HEK293 (cell line): ENCODE results near the gene KDM4B.

Source experiments
- KLF17 ChIP-seq: fragments of 450-650 bp; formaldehyde crosslinking; IDR thresholded peaks from 2 replicates; pipeline ENCODE4 v1.5.1; 2016; ENCODE audit warnings: missing biosample characterization, missing genetic modification characterization
- REST ChIP-seq: fragments of 450-650 bp; formaldehyde crosslinking; IDR thresholded peaks from 2 replicates; pipeline ENCODE4 v1.5.1; 2016; ENCODE audit warnings: missing biosample characterization, missing genetic modification characterization
- ZEB2 ChIP-seq: fragments of 450-650 bp; formaldehyde crosslinking; IDR thresholded peaks from 2 replicates; pipeline ENCODE4 v1.5.1; 2016; ENCODE audit warnings: missing biosample characterization, missing genetic modification characterization
- ZFP3 ChIP-seq: fragments of 450-650 bp; formaldehyde crosslinking; IDR thresholded peaks from 2 replicates; pipeline ENCODE4 v1.5.1; 2016; ENCODE audit warnings: low read depth, missing biosample characterization, missing genetic modification characterization
- ZFP37 ChIP-seq: fragments of 450-650 bp; formaldehyde crosslinking; IDR thresholded peaks from 2 replicates; pipeline ENCODE4 v1.5.1; 2016; ENCODE audit warnings: missing biosample characterization, missing genetic modification characterization
- ZFP41 ChIP-seq: fragments of 450-650 bp; formaldehyde crosslinking; IDR thresholded peaks from 2 replicates; pipeline ENCODE4 v1.5.1; 2016; ENCODE audit warnings: missing biosample characterization, missing genetic modification characterization, borderline replicate concordance
- ZNF24 ChIP-seq: fragments of 450-650 bp; formaldehyde crosslinking; IDR thresholded peaks from 2 replicates; pipeline ENCODE4 v1.5.1; 2016; ENCODE audit warnings: missing biosample characterization, missing genetic modification characterization
- ZNF292 ChIP-seq: fragments of 450-650 bp; formaldehyde crosslinking; IDR thresholded peaks from 2 replicates; pipeline ENCODE4 v1.5.1; 2016; ENCODE audit warnings: low read depth, missing biosample characterization, missing genetic modification characterization, borderline replicate concordance
- ZNF529 ChIP-seq: fragments of 450-650 bp; formaldehyde crosslinking; IDR thresholded peaks from 2 replicates; pipeline ENCODE4 v1.5.1; 2017; ENCODE audit warnings: missing genetic modification characterization, missing biosample characterization; ENCODE audit not compliant: insufficient replicate concordance
- ZSCAN4 ChIP-seq: fragments of 450-650 bp; formaldehyde crosslinking; IDR thresholded peaks from 2 replicates; pipeline ENCODE4 v1.5.1; 2017; ENCODE audit warnings: missing biosample characterization, missing genetic modification characterization
- TF ChIP-seq, protein P1 (sequence below): fragments of 450-650 bp; formaldehyde crosslinking; IDR thresholded peaks from 2 replicates; pipeline ENCODE4 v1.5.1; 2016; ENCODE audit warnings: missing biosample characterization, missing genetic modification characterization

GRCh38 chr19:5116292-5116691, 147.4 kb downstream of the KDM4B start:
- TF ChIP-seq, protein P1, sequence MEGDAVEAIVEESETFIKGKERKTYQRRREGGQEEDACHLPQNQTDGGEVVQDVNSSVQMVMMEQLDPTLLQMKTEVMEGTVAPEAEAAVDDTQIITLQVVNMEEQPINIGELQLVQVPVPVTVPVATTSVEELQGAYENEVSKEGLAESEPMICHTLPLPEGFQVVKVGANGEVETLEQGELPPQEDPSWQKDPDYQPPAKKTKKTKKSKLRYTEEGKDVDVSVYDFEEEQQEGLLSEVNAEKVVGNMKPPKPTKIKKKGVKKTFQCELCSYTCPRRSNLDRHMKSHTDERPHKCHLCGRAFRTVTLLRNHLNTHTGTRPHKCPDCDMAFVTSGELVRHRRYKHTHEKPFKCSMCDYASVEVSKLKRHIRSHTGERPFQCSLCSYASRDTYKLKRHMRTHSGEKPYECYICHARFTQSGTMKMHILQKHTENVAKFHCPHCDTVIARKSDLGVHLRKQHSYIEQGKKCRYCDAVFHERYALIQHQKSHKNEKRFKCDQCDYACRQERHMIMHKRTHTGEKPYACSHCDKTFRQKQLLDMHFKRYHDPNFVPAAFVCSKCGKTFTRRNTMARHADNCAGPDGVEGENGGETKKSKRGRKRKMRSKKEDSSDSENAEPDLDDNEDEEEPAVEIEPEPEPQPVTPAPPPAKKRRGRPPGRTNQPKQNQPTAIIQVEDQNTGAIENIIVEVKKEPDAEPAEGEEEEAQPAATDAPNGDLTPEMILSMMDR (tag by site-specific recombination): no peak
- TF ChIP-seq REST (tag by site-specific recombination): no peak
- TF ChIP-seq ZFP3 (tag by site-specific recombination): no peak
- no peak for TF ChIP-seq ZNF529 (tag by site-specific recombination)
- no peak for TF ChIP-seq ZNF292
- no peak for TF ChIP-seq ZFP41 (tag by site-specific recombination)
- no peak for TF ChIP-seq ZFP37
- TF ChIP-seq ZEB2 (tag by site-specific recombination): no peak
- no peak for TF ChIP-seq ZNF24 (tag by site-specific recombination)
- TF ChIP-seq ZSCAN4 (tag by site-specific recombination): no peak
- TF ChIP-seq KLF17 (tag by site-specific recombination): no peak
